Endothelial cell of umbilical vein (primary cell): ENCODE results near the gene MIA2. TPM values are rescaled to one million over a fixed set of nuclear protein-coding genes. Genes with fewer than 3 reads are reported as not detected.

ENCODE experiments used
- BruUV-seq: library from RNA; stranded (reverse); fragments of 400-500 nt; replicated peaks from 2 replicates; lab custom pipeline; 2021; lab: Mats Ljungman, UMichigan
- CTCF ChIA-PET: fragments of 300-600, 350-600 bp; sonication (Branson Sonifier 250); formaldehyde crosslinking; loops from one replicate; lab custom pipeline; 2021; ENCODE audit warnings: antibody characterized with exemption, inconsistent platforms; lab: Charles Lee
- POLR2A ChIA-PET: fragments of 300-600, 350-600 bp; sonication (Branson Sonifier 250); formaldehyde crosslinking; loops from one replicate; lab custom pipeline; 2021; ENCODE audit warnings: antibody characterized with exemption, inconsistent platforms; lab: Charles Lee
- DNase-seq: peaks from one replicate; pipeline ENCODE4 v3.0.0-alpha.2; 2011; ENCODE audit warnings: low read depth, low spot score
- FAIRE-seq: peaks from 2 replicates; lab custom pipeline; 2011; peaks lifted over from hg19 to GRCh38; lab: Jason Lieb, UNC
- H2AFZ ChIP-seq: 2 replicates; pipeline ENCODE4 v1.6.0; 2012; ENCODE audit warnings: low read depth, low read length, control low read depth, inconsistent platforms
- H3K27ac ChIP-seq: 2 replicates; pipeline ENCODE4 v1.5.1; 2011; ENCODE audit warnings: low read depth, mild to moderate bottlenecking, control low read depth, low read length, moderate library complexity; ENCODE audit not compliant: insufficient read depth
- H3K27me3 ChIP-seq, 2 experiments: 2 replicates each; pipeline versions ENCODE4 v1.6.0 to v1.6.1; 2011; ENCODE audit warnings: low read length in 2 of 2, mixed read lengths in 1 of 2; ENCODE audit not compliant: control insufficient read depth in 2 of 2, insufficient read depth in 2 of 2
- H3K36me3 ChIP-seq, 2 experiments: 2 replicates in 1 of 2; 3 replicates in 1 of 2; pipeline ENCODE4 v1.5.1; 2011; ENCODE audit warnings: low read length in 2 of 2, mild to moderate bottlenecking in 1 of 2, moderate library complexity in 1 of 2; ENCODE audit not compliant: control insufficient read depth in 2 of 2, insufficient read depth in 2 of 2; ENCODE audit errors: extremely low read depth in 1 of 2
- H3K4me1 ChIP-seq: 3 replicates; pipeline ENCODE4 v1.5.1; 2011; ENCODE audit warnings: mild to moderate bottlenecking, low read length; ENCODE audit not compliant: control insufficient read depth, insufficient read depth; ENCODE audit errors: extremely low read depth
- H3K4me2 ChIP-seq: 2 replicates; pipeline ENCODE4 v1.6.1; 2011; ENCODE audit warnings: low read length, control low read depth, mixed read lengths; ENCODE audit not compliant: insufficient read depth
- H3K4me3 ChIP-seq, 3 experiments: fragments of 200-600 bp in 1 of 3; sonication (generic), shearing (Covaris generic) in 1 of 3; replicated peaks in 1 of 3; 2 replicates each; pipeline ENCODE4 v1.5.1; 2011 to 2016; ENCODE audit warnings: control low read depth in 3 of 3, low read length in 3 of 3, mild to moderate bottlenecking in 2 of 3, inconsistent platforms in 1 of 3, low read depth in 1 of 3, moderate library complexity in 1 of 3; ENCODE audit not compliant: insufficient read depth in 1 of 3
- H3K79me2 ChIP-seq: 2 replicates; pipeline ENCODE4 v1.6.0; 2012; ENCODE audit warnings: low read length, inconsistent platforms; ENCODE audit not compliant: control insufficient read depth, insufficient read depth
- H3K9ac ChIP-seq: replicated peaks from 2 replicates; pipeline ENCODE3; 2011; ENCODE audit warnings: low read length, control low read depth; ENCODE audit not compliant: insufficient read depth; ENCODE audit errors: extremely low read depth
- H3K9me1 ChIP-seq: replicated peaks from 3 replicates; pipeline ENCODE4 v1.6.0; 2011; ENCODE audit warnings: mild to moderate bottlenecking, low read length; ENCODE audit not compliant: control insufficient read depth, insufficient read depth; ENCODE audit errors: extremely low read depth
- H3K9me3 ChIP-seq: replicated peaks from 2 replicates; pipeline ENCODE4 v1.5.1; 2012; ENCODE audit warnings: low read length, inconsistent platforms; ENCODE audit not compliant: control insufficient read depth, insufficient read depth
- H4K20me1 ChIP-seq: replicated peaks from 2 replicates; pipeline ENCODE3; 2011; ENCODE audit warnings: mild to moderate bottlenecking, low read length; ENCODE audit not compliant: control insufficient read depth, insufficient read depth; ENCODE audit errors: extremely low read depth
- CTCF ChIP-seq, 2 donors: IDR thresholded peaks; 1 replicate in 1 of 2; 2 replicates in 1 of 2; pipeline ENCODE4 v1.5.1; 2011; ENCODE audit warnings: low read length in 2 of 2, mild to moderate bottlenecking in 2 of 2, moderate library complexity in 2 of 2, control low read depth in 1 of 2, inconsistent platforms in 1 of 2, low read depth in 1 of 2; ENCODE audit not compliant: insufficient read depth in 1 of 2; ENCODE audit errors: extremely low read depth in 1 of 2
- EZH2 ChIP-seq: IDR thresholded peaks from 2 replicates; pipeline ENCODE4 v1.6.1; 2012; ENCODE audit warnings: borderline replicate concordance, low read depth, mild to moderate bottlenecking, moderate library complexity, low read length, inconsistent platforms; ENCODE audit not compliant: severe bottlenecking
- FOS ChIP-seq: IDR thresholded peaks from 2 replicates; pipeline ENCODE4 v1.6.1; 2011; ENCODE audit warnings: mild to moderate bottlenecking, low read length, moderate library complexity, borderline replicate concordance; ENCODE audit not compliant: insufficient read depth
- GATA2 ChIP-seq: IDR thresholded peaks from 2 replicates; pipeline ENCODE4 v1.7.0; 2011; ENCODE audit warnings: low read depth, mild to moderate bottlenecking, moderate library complexity, mixed read lengths, low read length; ENCODE audit not compliant: insufficient read length, insufficient read depth
- JUN ChIP-seq: IDR thresholded peaks from 2 replicates; pipeline ENCODE4 v1.6.1; 2011; ENCODE audit warnings: borderline replicate concordance, low read depth; ENCODE audit not compliant: insufficient read length, insufficient read depth
- MYC ChIP-seq: IDR thresholded peaks from one replicate; pipeline ENCODE4 v1.6.1; 2011; ENCODE audit warnings: mild to moderate bottlenecking, low read depth, low read length
- POLR2A ChIP-seq: IDR thresholded peaks from 2 replicates; pipeline ENCODE4 v1.6.1; 2012; ENCODE audit warnings: low read depth, mild to moderate bottlenecking, control low read depth, low read length
- POLR2AphosphoS5 ChIP-seq: IDR thresholded peaks from 2 replicates; pipeline ENCODE4 v1.6.1; 2012; ENCODE audit warnings: low read depth, mild to moderate bottlenecking, control low read depth, low read length, moderate library complexity; ENCODE audit not compliant: insufficient read depth
- dilution Hi-C: fragments of 300-500 bp; cut with MboI; formaldehyde crosslinking; loops from one replicate; pipeline ENCODE4 v1.15.0; 2019; ENCODE audit warnings: low sequenced_read_pairs; ENCODE audit not compliant: extremely low pct_ligation_motif_present
- intact Hi-C: fragments of 100-400 bp; cut with micrococcal nuclease; formaldehyde crosslinking; loops from one replicate; pipeline ENCODE4 v1.10.0; 2022
- polyA plus RNA-seq, 4 experiments: library from polyadenylated mRNA; depleted of rRNA in 3 of 4; stranded (reverse) in 3 of 4; unstranded in 1 of 4; fragments of >200 nt; gene quantifications; 2 replicates each; pipeline versions ENCODE4 v1.2.1 to v1.2.3, GENCODE V29; 2011 to 2012; ENCODE audit warnings: missing spikeins in 1 of 4
- total RNA-seq: library from RNA; stranded (reverse); gene quantifications from 2 replicates; pipeline ENCODE4 v1.2.3, GENCODE V29; 2021
- TF ChIP-seq, protein P1 (sequence below): IDR thresholded peaks from 2 replicates; pipeline ENCODE4 v1.6.1; 2011; ENCODE audit not compliant: insufficient read depth, insufficient read length

Gene MIA2
- total and polyA plus RNA-seq, 2 donors (not counting 3 experiments of a cell fraction or from before 2014, with no cell fraction given) = 9.4 to 14.9 TPM

- DNase-seq (no peak), FAIRE-seq (no peak)
- Histone ChIP-seq H3K4me2 (peak overlapping the region; percentile 91), H2AFZ (no peak overlapping the region), H3K9me1 (no peaks in the 10 kb centered on the region), H3K27me3 (no peaks in the 10 kb centered on the region), H4K20me1 (peaks cover 2% of the 10 kb centered on the region), H3K9ac (no peak overlapping the region), H3K36me3 (no peaks in the 10 kb centered on the region), H3K4me3 (peak overlapping the region in 1 of 3 experiments; percentile 84), H3K79me2 (peaks cover 57% of the 10 kb centered on the region), H3K27ac (no peak overlapping the region), H3K9me3 (no peaks in the 10 kb centered on the region), H3K4me1 (peaks cover 18% of the 10 kb centered on the region)
- no peak for TF ChIP-seq GATA2
- TF ChIP-seq POLR2A = no peak
- no peak for TF ChIP-seq POLR2AphosphoS5
- no peak for TF ChIP-seq MYC
- TF ChIP-seq, protein P1, sequence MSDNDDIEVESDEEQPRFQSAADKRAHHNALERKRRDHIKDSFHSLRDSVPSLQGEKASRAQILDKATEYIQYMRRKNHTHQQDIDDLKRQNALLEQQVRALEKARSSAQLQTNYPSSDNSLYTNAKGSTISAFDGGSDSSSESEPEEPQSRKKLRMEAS = no peak
- TF ChIP-seq CTCF (IDR thresholded peaks at IDR 0.05; ENCODE audit: extremely low read depth in 1 of 2, insufficient read depth in 1 of 2, low read depth in 1 of 2, low read length in 2 of 2) = no peak
- no peak for TF ChIP-seq JUN
- no peak for TF ChIP-seq EZH2
- no peak for TF ChIP-seq FOS
- ChIA-PET CTCF (interaction anchor here (0.8 to 1.6 kb wide), 5 partner anchors 25 to 158 kb away, joined by 3 to 7 read pairs (median 4); partner anchors contain the start of gene TRAPPC6B), POLR2A (interaction anchor here (1.0 kb wide), 1 partner anchor 98 kb away, joined by 8 read pairs; the partner anchor contains the start of gene TRAPPC6B)
- dilution Hi-C loops = no loop called here
- BruUV-seq = no TSS peak
- intact Hi-C loops = loop anchor here (5.0 kb wide), 3 partner anchors 51 to 166 kb away; partner anchors contain the start of gene SEC23A
Measured at GRCh38 chr14:39268393-39268792, 34.7 kb downstream of the MIA2 start.
